ENCODE measurements around the gene NOL3.

DNA sequence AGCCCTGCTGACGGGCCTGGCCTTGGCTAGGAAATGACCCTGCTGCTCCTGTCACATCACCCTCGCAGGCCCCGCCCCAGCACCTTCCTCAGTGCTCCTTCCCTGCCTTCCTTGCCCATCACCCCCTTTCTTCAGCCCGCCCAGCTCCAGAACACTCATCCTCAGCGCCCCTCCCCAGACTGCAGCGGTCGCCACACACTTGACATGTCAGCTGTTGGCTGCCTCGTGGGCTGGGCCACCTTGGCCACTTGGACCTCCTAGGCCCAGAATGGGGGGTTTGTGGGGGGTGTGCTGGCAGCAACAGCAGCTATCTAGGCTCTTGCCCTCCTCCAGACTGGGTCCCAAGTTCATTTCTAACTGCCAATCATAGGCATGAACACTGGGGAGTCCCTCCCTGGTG, 39.2 kb downstream of the NOL3 start:
- TF ChIP-seq CTCF (IDR thresholded peaks at IDR 0.05; ENCODE audit: insufficient read depth, low read depth, low read length) (no peak), EZH2 (IDR thresholded peaks at IDR 0.05; ENCODE audit: insufficient read depth, low read length) (no peak)
